Hepatocyte (in vitro differentiated cells): Measurements from ENCODE around the gene SRRM3.

ENCODE experiments used
- CTCF ChIP-seq: fragments of 200-600 bp; sonication (generic); IDR thresholded peaks from 2 replicates; pipeline ENCODE4 v1.5.1; 2016; ENCODE audit warnings: antibody characterized with exemption, mild to moderate bottlenecking; ENCODE audit not compliant: poor library complexity
- EZH2 ChIP-seq: fragments of 200-600 bp; sonication (generic); IDR thresholded peaks from 2 replicates; pipeline ENCODE4 v1.6.1; 2016; ENCODE audit warnings: antibody characterized with exemption, mild to moderate bottlenecking, borderline replicate concordance

GRCh38 chr7:76193466-76193865 lies 8.2 kb upstream of the SRRM3 start:
- TF ChIP-seq CTCF (no peak), EZH2 (no peak)
